ENCODE results near the gene UNC93B1.

Gene UNC93B1

DNA sequence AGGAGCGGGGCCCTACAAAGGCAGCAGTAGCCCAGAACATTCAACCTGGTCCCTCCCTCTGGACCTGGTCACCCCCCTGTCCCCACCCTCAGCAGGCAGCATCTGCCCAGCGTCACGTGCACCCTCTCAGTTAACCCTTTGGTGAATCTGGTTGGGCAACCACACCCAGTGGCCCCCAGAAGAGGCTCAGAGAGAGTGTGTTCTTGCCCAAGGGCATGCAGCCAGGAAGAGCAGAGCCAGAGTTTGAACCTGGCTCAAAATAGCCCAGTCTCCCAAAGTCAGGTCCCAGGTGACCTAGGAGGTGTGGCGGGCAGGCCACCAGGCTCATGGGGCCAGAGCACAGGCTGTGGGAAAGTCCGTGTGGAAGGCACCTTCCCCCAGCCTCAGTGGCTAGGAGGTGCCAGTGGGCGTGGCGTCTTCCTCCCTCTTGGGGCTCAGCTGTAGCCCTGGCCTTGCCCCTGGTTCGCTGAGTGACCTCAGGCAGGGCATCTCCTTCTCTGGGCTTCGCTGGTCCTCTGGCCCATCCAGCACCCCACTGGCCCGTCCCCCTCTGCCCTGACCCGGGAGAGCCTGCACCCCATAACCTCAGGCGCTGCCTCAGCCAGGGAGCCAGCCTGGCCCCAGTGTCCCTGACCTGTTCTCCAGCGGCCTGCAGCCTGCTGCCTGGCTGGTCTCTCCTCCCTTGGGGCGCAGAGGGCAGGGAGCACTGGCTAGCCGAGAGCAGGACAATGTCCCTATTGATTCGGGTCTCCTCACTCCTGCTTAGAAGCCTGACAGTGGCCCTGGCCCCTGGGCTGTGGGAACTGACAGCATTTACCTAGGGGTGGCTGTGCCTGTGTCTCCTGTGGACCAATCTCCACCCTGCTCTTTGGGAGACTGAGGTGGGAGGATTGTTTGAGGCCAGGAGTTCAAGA, 13.3 kb upstream of the UNC93B1 start:
- no peak for DNase-seq (ENCODE audit: low read depth in 1 of 2, low spot score in 1 of 2)
- H3K27me3 ChIP-seq (ENCODE audit: insufficient read depth, poor library complexity, severe bottlenecking), result no peaks in the 10 kb centered on the region
- no peak for TF ChIP-seq SPI1 (IDR thresholded peaks at IDR 0.05; ENCODE audit: borderline replicate concordance, low read depth)
- TF ChIP-seq GABPA (IDR thresholded peaks at IDR 0.05; ENCODE audit: low read depth), result no peak
- TF ChIP-seq, protein P1, sequence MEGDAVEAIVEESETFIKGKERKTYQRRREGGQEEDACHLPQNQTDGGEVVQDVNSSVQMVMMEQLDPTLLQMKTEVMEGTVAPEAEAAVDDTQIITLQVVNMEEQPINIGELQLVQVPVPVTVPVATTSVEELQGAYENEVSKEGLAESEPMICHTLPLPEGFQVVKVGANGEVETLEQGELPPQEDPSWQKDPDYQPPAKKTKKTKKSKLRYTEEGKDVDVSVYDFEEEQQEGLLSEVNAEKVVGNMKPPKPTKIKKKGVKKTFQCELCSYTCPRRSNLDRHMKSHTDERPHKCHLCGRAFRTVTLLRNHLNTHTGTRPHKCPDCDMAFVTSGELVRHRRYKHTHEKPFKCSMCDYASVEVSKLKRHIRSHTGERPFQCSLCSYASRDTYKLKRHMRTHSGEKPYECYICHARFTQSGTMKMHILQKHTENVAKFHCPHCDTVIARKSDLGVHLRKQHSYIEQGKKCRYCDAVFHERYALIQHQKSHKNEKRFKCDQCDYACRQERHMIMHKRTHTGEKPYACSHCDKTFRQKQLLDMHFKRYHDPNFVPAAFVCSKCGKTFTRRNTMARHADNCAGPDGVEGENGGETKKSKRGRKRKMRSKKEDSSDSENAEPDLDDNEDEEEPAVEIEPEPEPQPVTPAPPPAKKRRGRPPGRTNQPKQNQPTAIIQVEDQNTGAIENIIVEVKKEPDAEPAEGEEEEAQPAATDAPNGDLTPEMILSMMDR (IDR thresholded peaks at IDR 0.05; ENCODE audit: insufficient read depth, low read length), result no peak
- TF ChIP-seq POLR2AphosphoS5 (IDR thresholded peaks at IDR 0.05; ENCODE audit: low read depth), result no peak
- TF ChIP-seq, protein P2, sequence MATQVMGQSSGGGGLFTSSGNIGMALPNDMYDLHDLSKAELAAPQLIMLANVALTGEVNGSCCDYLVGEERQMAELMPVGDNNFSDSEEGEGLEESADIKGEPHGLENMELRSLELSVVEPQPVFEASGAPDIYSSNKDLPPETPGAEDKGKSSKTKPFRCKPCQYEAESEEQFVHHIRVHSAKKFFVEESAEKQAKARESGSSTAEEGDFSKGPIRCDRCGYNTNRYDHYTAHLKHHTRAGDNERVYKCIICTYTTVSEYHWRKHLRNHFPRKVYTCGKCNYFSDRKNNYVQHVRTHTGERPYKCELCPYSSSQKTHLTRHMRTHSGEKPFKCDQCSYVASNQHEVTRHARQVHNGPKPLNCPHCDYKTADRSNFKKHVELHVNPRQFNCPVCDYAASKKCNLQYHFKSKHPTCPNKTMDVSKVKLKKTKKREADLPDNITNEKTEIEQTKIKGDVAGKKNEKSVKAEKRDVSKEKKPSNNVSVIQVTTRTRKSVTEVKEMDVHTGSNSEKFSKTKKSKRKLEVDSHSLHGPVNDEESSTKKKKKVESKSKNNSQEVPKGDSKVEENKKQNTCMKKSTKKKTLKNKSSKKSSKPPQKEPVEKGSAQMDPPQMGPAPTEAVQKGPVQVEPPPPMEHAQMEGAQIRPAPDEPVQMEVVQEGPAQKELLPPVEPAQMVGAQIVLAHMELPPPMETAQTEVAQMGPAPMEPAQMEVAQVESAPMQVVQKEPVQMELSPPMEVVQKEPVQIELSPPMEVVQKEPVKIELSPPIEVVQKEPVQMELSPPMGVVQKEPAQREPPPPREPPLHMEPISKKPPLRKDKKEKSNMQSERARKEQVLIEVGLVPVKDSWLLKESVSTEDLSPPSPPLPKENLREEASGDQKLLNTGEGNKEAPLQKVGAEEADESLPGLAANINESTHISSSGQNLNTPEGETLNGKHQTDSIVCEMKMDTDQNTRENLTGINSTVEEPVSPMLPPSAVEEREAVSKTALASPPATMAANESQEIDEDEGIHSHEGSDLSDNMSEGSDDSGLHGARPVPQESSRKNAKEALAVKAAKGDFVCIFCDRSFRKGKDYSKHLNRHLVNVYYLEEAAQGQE (IDR thresholded peaks at IDR 0.05; ENCODE audit: insufficient replicate concordance, low read depth), result no peak
- no peak overlapping the region for H3K4me3 ChIP-seq (replicated peaks; ENCODE audit: insufficient read depth, low read length)
- no peak overlapping the region for H3K27ac ChIP-seq (replicated peaks)

DNA sequence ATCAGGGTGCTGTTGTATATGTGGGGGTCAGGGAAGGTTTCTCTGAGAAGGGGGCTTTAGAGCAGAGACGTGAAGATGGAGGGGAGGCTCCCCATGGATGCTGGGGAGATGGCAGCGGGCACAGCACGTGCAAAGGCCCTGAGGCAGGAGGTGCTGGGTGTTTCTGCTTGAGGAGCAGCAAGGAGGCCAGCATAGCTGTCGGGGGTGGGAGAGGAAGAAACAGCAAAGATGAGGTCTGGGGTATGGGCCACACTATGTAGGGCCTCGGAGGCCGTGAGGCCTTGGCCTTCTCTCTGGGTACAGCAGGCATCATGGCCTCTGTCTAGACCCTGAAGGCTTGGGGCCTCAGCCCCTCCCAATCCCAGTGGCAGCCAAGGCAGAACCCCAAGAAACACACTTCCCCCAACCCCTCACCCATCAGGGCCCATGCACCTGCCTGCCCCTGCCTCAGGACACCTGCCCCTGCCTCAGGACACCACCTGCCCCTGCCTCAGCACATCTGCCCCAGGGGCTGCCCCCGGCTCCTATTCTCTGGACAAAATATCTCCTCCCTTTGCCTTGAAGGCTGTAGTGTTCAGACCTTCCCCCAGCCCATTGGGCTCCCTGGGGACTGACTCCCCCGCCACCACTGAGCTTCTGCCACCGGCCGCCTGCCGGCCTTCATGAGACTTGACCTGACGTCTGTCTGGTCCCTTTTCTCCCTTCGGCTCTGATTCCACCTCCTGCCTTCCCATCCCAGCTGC, 12.4 kb upstream of the UNC93B1 start:
- Histone ChIP-seq H3K27ac (replicated peaks) (no peak overlapping the region), H3K27me3 (ENCODE audit: insufficient read depth, poor library complexity, severe bottlenecking) (no peaks in the 10 kb centered on the region), H3K4me3 (replicated peaks; ENCODE audit: insufficient read depth, low read length) (no peak overlapping the region)
- no peak for DNase-seq (ENCODE audit: low read depth in 1 of 2, low spot score in 1 of 2)
- TF ChIP-seq POLR2AphosphoS5 (IDR thresholded peaks at IDR 0.05; ENCODE audit: low read depth), result 0 out of 2 replicates have a peak, but pooled peaks have one; percentile 3
- TF ChIP-seq SPI1 (IDR thresholded peaks at IDR 0.05; ENCODE audit: borderline replicate concordance, low read depth), result no peak

DNA sequence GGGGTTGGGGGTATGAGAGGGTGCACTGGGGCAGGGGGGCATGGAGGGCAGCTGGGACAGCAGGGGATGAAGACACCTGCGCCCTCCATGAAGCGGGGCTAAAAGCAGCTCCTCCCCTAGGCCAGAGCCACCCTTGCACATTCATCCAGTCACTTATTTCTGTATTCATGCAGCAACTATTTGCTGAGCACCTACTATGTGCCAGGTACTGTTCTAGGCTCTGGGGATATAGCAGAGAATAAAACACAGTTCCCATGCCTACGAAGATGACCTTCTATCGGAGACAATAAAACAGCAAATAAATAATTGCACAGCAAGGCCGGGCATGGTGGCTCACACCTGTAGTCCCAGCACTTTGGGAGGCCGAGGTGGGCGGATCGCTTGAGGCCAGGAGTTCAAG, 11.6 kb upstream of the UNC93B1 start:
- H3K27me3 ChIP-seq (ENCODE audit: insufficient read depth, poor library complexity, severe bottlenecking), result no peaks in the 10 kb centered on the region
- no peak for DNase-seq (ENCODE audit: low read depth in 1 of 2, low spot score in 1 of 2)
- TF ChIP-seq, protein P2 (IDR thresholded peaks at IDR 0.05; ENCODE audit: insufficient replicate concordance, low read depth), result no peak
- TF ChIP-seq, protein P1 (IDR thresholded peaks at IDR 0.05; ENCODE audit: insufficient read depth, low read length), result no peak
- no peak for TF ChIP-seq SPI1 (IDR thresholded peaks at IDR 0.05; ENCODE audit: borderline replicate concordance, low read depth)
- no peak for TF ChIP-seq POLR2AphosphoS5 (IDR thresholded peaks at IDR 0.05; ENCODE audit: low read depth)
- no peak for TF ChIP-seq GABPA (IDR thresholded peaks at IDR 0.05; ENCODE audit: low read depth)
- H3K4me3 ChIP-seq (replicated peaks; ENCODE audit: insufficient read depth, low read length), result no peak overlapping the region
- no peak overlapping the region for H3K27ac ChIP-seq (replicated peaks)

DNA sequence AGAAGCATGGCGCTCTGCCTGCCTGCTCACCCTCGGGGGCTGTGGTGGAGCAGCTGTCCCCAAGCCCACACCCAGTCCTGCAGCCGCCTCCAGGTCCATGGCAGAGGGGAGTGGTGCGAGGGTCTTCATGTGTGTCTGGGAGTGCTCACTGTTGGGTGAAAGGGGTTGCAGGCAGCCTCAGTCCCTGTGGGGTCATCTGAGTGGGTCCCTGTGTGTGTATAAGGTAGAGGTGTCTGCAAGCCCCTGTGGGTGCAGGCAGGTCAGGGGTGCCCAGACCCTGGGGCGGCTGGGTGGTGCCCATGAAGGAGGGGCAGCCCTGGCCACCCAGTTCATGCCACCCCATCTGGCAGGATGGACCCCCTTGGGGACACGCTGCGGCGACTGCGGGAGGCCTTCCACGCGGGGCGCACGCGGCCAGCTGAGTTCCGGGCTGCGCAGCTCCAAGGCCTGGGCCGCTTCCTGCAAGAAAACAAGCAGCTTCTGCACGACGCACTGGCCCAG, 11.1 kb upstream of the UNC93B1 start:
- H3K4me3 ChIP-seq (replicated peaks; ENCODE audit: insufficient read depth, low read length), result no peak overlapping the region
- TF ChIP-seq, protein P1 (IDR thresholded peaks at IDR 0.05; ENCODE audit: insufficient read depth, low read length), result no peak
- TF ChIP-seq, protein P2 (IDR thresholded peaks at IDR 0.05; ENCODE audit: insufficient replicate concordance, low read depth), result no peak
- TF ChIP-seq POLR2AphosphoS5 (IDR thresholded peaks at IDR 0.05; ENCODE audit: low read depth) (no peak), SPI1 (IDR thresholded peaks at IDR 0.05; ENCODE audit: borderline replicate concordance, low read depth) (no peak), GABPA (IDR thresholded peaks at IDR 0.05; ENCODE audit: low read depth) (no peak)
- no peaks in the 10 kb centered on the region for H3K27me3 ChIP-seq (ENCODE audit: insufficient read depth, poor library complexity, severe bottlenecking)
- H3K27ac ChIP-seq (replicated peaks), result no peak overlapping the region
- DNase-seq (ENCODE audit: low read depth in 1 of 2, low spot score in 1 of 2), result no peak

Data from HL-60 (cell line).